Loucy (cell line): ENCODE results near the gene SV2B.
A peak's percentile ranks its signal among the peaks of the same experiment; 100 is the strongest.

ENCODE experiments used
- H2AFZ ChIP-seq: fragments of 200-600 bp; sonication (generic); 2 replicates; pipeline ENCODE4 v1.6.0; 2016; ENCODE audit warnings: antibody characterized with exemption, mild to moderate bottlenecking, low read length, moderate library complexity
- H3F3A ChIP-seq: fragments of 200-600 bp; 2 replicates; pipeline ENCODE4 v1.6.0; 2016; ENCODE audit warnings: antibody characterized with exemption, low read depth, mild to moderate bottlenecking
- H3K27me3 ChIP-seq: fragments of 200-600 bp; sonication (generic); 2 replicates; pipeline ENCODE4 v1.6.1; 2014; ENCODE audit warnings: low read length, mild to moderate bottlenecking; ENCODE audit not compliant: insufficient read depth, poor library complexity, severe bottlenecking
- H3K36me3 ChIP-seq: fragments of 200-600 bp; sonication (generic); 2 replicates; pipeline ENCODE4 v1.6.1; 2016; ENCODE audit warnings: low read length; ENCODE audit not compliant: insufficient read depth
- H3K4me1 ChIP-seq: fragments of 200-600 bp; sonication (generic); 2 replicates; pipeline ENCODE4 v1.5.1; 2014; ENCODE audit warnings: low read length, mild to moderate bottlenecking; ENCODE audit not compliant: insufficient read depth, poor library complexity, severe bottlenecking
- H3K4me2 ChIP-seq: fragments of 200-600 bp; sonication (generic); 2 replicates; pipeline ENCODE4 v1.6.0; 2014; ENCODE audit warnings: antibody characterized with exemption, low read length, low read depth, mild to moderate bottlenecking; ENCODE audit not compliant: poor library complexity, severe bottlenecking
- H3K4me3 ChIP-seq: fragments of 200-600 bp; sonication (generic); 2 replicates; pipeline ENCODE4 v1.5.1; 2014; ENCODE audit warnings: low read length, mild to moderate bottlenecking, mixed read lengths; ENCODE audit not compliant: poor library complexity, severe bottlenecking
- H3K79me2 ChIP-seq: fragments of 200-600 bp; sonication (generic); 2 replicates; pipeline ENCODE4 v1.6.1; 2014; ENCODE audit warnings: low read length; ENCODE audit not compliant: insufficient read depth
- H3K9ac ChIP-seq: fragments of 200-600 bp; sonication (generic); 2 replicates; pipeline ENCODE4 v1.6.0; 2014; ENCODE audit warnings: mild to moderate bottlenecking, low read depth, low read length, moderate library complexity; ENCODE audit not compliant: poor library complexity, severe bottlenecking
- H3K9me2 ChIP-seq: fragments of 200-600 bp; sonication (generic); replicated peaks from 2 replicates; pipeline ENCODE4 v1.6.1; 2016; ENCODE audit warnings: low read depth, low read length, mixed read lengths
- H3K9me3 ChIP-seq: fragments of 200-600 bp; sonication (generic); 2 replicates; pipeline ENCODE4 v1.6.1; 2014; ENCODE audit warnings: mild to moderate bottlenecking, antibody characterized with exemption, low read length, low read depth; ENCODE audit not compliant: insufficient read depth
- H4K20me1 ChIP-seq: fragments of 200-600 bp; sonication (generic); 2 replicates; pipeline ENCODE4 v1.6.0; 2014; ENCODE audit warnings: antibody characterized with exemption, low read length, mild to moderate bottlenecking; ENCODE audit not compliant: insufficient read depth, poor library complexity, severe bottlenecking
- CTCF ChIP-seq: fragments of 200-600 bp; sonication (generic); conservative IDR thresholded peaks from 2 replicates; pipeline ENCODE4 v1.5.1; 2014; ENCODE audit warnings: mild to moderate bottlenecking, antibody characterized with exemption, low read length
- EZH2phosphoT487 ChIP-seq: fragments of 200-600 bp; IDR thresholded peaks from 2 replicates; pipeline ENCODE4 v1.6.1; 2018; ENCODE audit warnings: antibody characterized with exemption, mild to moderate bottlenecking, moderate library complexity, borderline replicate concordance

Gene SV2B

GRCh38 chr15:91098451-91098850 is 1.6 kb upstream of the SV2B start:
- Histone ChIP-seq H3K36me3 (no peaks in the 10 kb centered on the region), H3K9me2 (no peaks in the 10 kb centered on the region), H3K9me3 (no peaks in the 10 kb centered on the region), H3K79me2 (no peaks in the 10 kb centered on the region), H2AFZ (no peak overlapping the region), H3K27me3 (peaks cover 50% of the 10 kb centered on the region), H4K20me1 (no peaks in the 10 kb centered on the region), H3K4me2 (no peak overlapping the region), H3K4me3 (no peak overlapping the region), H3K4me1 (no peaks in the 10 kb centered on the region), H3F3A (no peaks in the 10 kb centered on the region), H3K9ac (no peak overlapping the region)
- no peak for TF ChIP-seq EZH2phosphoT487
- TF ChIP-seq CTCF = no peak

- H3K9me2 ChIP-seq = no peaks in the 10 kb centered on the region
- no peak overlapping the region for H3K9ac ChIP-seq
- H3K4me1 ChIP-seq = no peaks in the 10 kb centered on the region
- no peaks in the 10 kb centered on the region for H4K20me1 ChIP-seq
- peak overlapping the region; percentile 67 for H3K4me3 ChIP-seq
- no peaks in the 10 kb centered on the region for H3F3A ChIP-seq
- peak overlapping the region; percentile 76 for H3K4me2 ChIP-seq
- H3K27me3 ChIP-seq = peaks cover 50% of the 10 kb centered on the region
- no peaks in the 10 kb centered on the region for H3K79me2 ChIP-seq
- TF ChIP-seq EZH2phosphoT487 = no peak
- TF ChIP-seq CTCF = no peak
- H2AFZ ChIP-seq = no peak overlapping the region
- H3K9me3 ChIP-seq = no peaks in the 10 kb centered on the region
- H3K36me3 ChIP-seq = no peaks in the 10 kb centered on the region
Measured at GRCh38 chr15:91099616-91099994, 452 bp upstream of the SV2B start.

GRCh38 chr15:91100814-91101607 is 954 bp downstream of the SV2B start:
- H3K36me3 ChIP-seq = no peaks in the 10 kb centered on the region
- H4K20me1 ChIP-seq = no peaks in the 10 kb centered on the region
- peak overlapping the region; percentile 75 for H2AFZ ChIP-seq
- no peak overlapping the region for H3K9ac ChIP-seq
- H3K4me3 ChIP-seq = peak overlapping the region; percentile 67
- H3K4me2 ChIP-seq = peak overlapping the region; percentile 76
- H3K79me2 ChIP-seq = no peaks in the 10 kb centered on the region
- no peaks in the 10 kb centered on the region for H3K9me3 ChIP-seq
- H3F3A ChIP-seq = no peaks in the 10 kb centered on the region
- H3K4me1 ChIP-seq = no peaks in the 10 kb centered on the region
- peaks cover 50% of the 10 kb centered on the region for H3K27me3 ChIP-seq
- H3K9me2 ChIP-seq = no peaks in the 10 kb centered on the region
- TF ChIP-seq CTCF (no peak), EZH2phosphoT487 (no peak)
